SK-N-SH (cell line): ENCODE measurements around the gene CDHR3. TPM values are rescaled to one million over a fixed set of nuclear protein-coding genes. Genes with fewer than 3 reads are reported as not detected.

Source experiments
- CTCF ChIA-PET: fragments of 300-600, 350-600 bp; formaldehyde crosslinking; extraction: SDS; loops from one replicate; lab custom pipeline; 2021; lab: Yijun Ruan, JAX
- POLR2A ChIA-PET: fragments of 350-600 bp; sonication (Branson Sonifier 250); formaldehyde crosslinking; extraction: SDS; loops from one replicate; lab custom pipeline; 2020; ENCODE audit warnings: antibody characterized with exemption, inconsistent platforms; lab: Yijun Ruan, JAX
- DNase-seq: peaks from one replicate; pipeline ENCODE4 v3.0.0; 2012
- H2AFZ ChIP-seq: fragments of 200-600 bp; sonication (generic); 2 replicates; pipeline ENCODE4 v1.8.1; 2016; ENCODE audit warnings: antibody characterized with exemption, mild to moderate bottlenecking, low read depth
- H3F3A ChIP-seq: fragments of 200-600 bp; sonication (generic); replicated peaks from 2 replicates; pipeline ENCODE3; 2016; ENCODE audit warnings: antibody characterized with exemption, mild to moderate bottlenecking; ENCODE audit not compliant: insufficient read depth
- H3K27ac ChIP-seq, 2 experiments: fragments of 200-500 bp in 1 of 2; fragments of 200-600 bp in 1 of 2; sonication (Bioruptor generic) in 1 of 2; sonication (generic), shearing (Covaris generic) in 1 of 2; 2 replicates each; pipeline versions ENCODE4 v1.5.1 to v1.6.1; 2014 to 2016; ENCODE audit warnings: low read depth in 2 of 2, inconsistent platforms in 1 of 2, low read length in 1 of 2, mild to moderate bottlenecking in 1 of 2, mixed read lengths in 1 of 2
- H3K27me3 ChIP-seq: fragments of 200-600 bp; sonication (generic), shearing (Covaris generic); 2 replicates; pipeline ENCODE4 v1.6.1; 2016; ENCODE audit warnings: mixed run types; ENCODE audit not compliant: insufficient read depth
- H3K36me3 ChIP-seq, 2 experiments: fragments of 200-500 bp in 1 of 2; fragments of 200-600 bp in 1 of 2; sonication (Bioruptor generic) in 1 of 2; sonication (generic) in 1 of 2; replicated peaks in 1 of 2; 2 replicates each; pipeline versions ENCODE3 to v1.5.1; 2014 to 2016; ENCODE audit warnings: low read length in 1 of 2, mild to moderate bottlenecking in 1 of 2; ENCODE audit not compliant: insufficient read depth in 2 of 2, control insufficient read depth in 1 of 2
- H3K4me1 ChIP-seq, 2 experiments: fragments of 200-500 bp in 1 of 2; fragments of 200-600 bp in 1 of 2; sonication (Bioruptor generic) in 1 of 2; sonication (generic), shearing (Covaris generic) in 1 of 2; 2 replicates each; pipeline versions ENCODE4 v1.5.1 to v1.6.1; 2014 to 2016; ENCODE audit warnings: low read depth in 1 of 2, low read length in 1 of 2, mixed run types in 1 of 2; ENCODE audit not compliant: insufficient read depth in 2 of 2, control insufficient read depth in 1 of 2
- H3K4me2 ChIP-seq: fragments of 200-600 bp; sonication (generic), shearing (Covaris generic); 2 replicates; pipeline ENCODE4 v1.6.1; 2017; ENCODE audit warnings: mixed run types
- H3K4me3 ChIP-seq, 2 experiments: fragments of 200-500 bp in 1 of 2; fragments of 200-600 bp in 1 of 2; sonication (Bioruptor generic) in 1 of 2; sonication (generic), shearing (Covaris generic) in 1 of 2; 2 replicates each; pipeline versions ENCODE4 v1.5.1 to v1.8.1; 2014 to 2016; ENCODE audit warnings: low read depth in 2 of 2, inconsistent platforms in 1 of 2, low read length in 1 of 2, mild to moderate bottlenecking in 1 of 2, mixed read lengths in 1 of 2, moderate library complexity in 1 of 2
- H3K79me2 ChIP-seq: fragments of 200-600 bp; sonication (generic); 2 replicates; pipeline ENCODE4 v1.8.1; 2017; ENCODE audit warnings: mild to moderate bottlenecking; ENCODE audit not compliant: insufficient read depth
- H3K9ac ChIP-seq: fragments of 200-600 bp; sonication (generic); 2 replicates; pipeline ENCODE4 v1.6.1; 2017; ENCODE audit warnings: mixed run types
- H3K9me2 ChIP-seq: fragments of 200-600 bp; sonication (generic); 2 replicates; pipeline ENCODE4 v1.6.1; 2017; ENCODE audit warnings: mixed run types
- H3K9me3 ChIP-seq: fragments of 200-600 bp; sonication (generic); 2 replicates; pipeline ENCODE4 v1.6.1; 2017; ENCODE audit warnings: mixed run types, mild to moderate bottlenecking, moderate library complexity
- H4K20me1 ChIP-seq: fragments of 200-600 bp; sonication (generic); 2 replicates; pipeline ENCODE4 v1.6.1; 2017; ENCODE audit warnings: mild to moderate bottlenecking, mixed run types; ENCODE audit not compliant: insufficient read depth
- CHD2 ChIP-seq: fragments of 150-350 bp; IDR thresholded peaks from 2 replicates; pipeline ENCODE4 v1.6.1; 2018; ENCODE audit warnings: low read length; ENCODE audit not compliant: partially characterized antibody
- ELF1 ChIP-seq: IDR thresholded peaks from 2 replicates; pipeline ENCODE4 v1.4.0; 2012
- EZH2phosphoT487 ChIP-seq: fragments of 200-600 bp; sonication (generic); IDR thresholded peaks from 2 replicates; pipeline ENCODE4 v1.6.1; 2017; ENCODE audit warnings: low read depth, mixed run types, mild to moderate bottlenecking, antibody characterized with exemption, moderate library complexity, borderline replicate concordance
- FOXM1 ChIP-seq: IDR thresholded peaks from 2 replicates; pipeline ENCODE4 v1.4.0; 2012; ENCODE audit warnings: low read depth, mild to moderate bottlenecking
- NFIC ChIP-seq: IDR thresholded peaks from 2 replicates; pipeline ENCODE4 v1.4.0; 2012; ENCODE audit warnings: borderline replicate concordance
- POLR2AphosphoS5 ChIP-seq: IDR thresholded peaks from 2 replicates; pipeline ENCODE4 v1.6.1; 2012; ENCODE audit warnings: low read depth, low read length
- RFX5 ChIP-seq: IDR thresholded peaks from 2 replicates; pipeline ENCODE4 v1.6.1; 2012; ENCODE audit warnings: mild to moderate bottlenecking, improper control_type of control experiment, low read length
- RXRA ChIP-seq: IDR thresholded peaks from 2 replicates; pipeline ENCODE4 v1.4.0; 2012; ENCODE audit warnings: low read depth, mild to moderate bottlenecking, borderline replicate concordance
- SIN3A ChIP-seq: IDR thresholded peaks from 2 replicates; pipeline ENCODE4 v1.6.1; 2012; ENCODE audit warnings: low read depth, mild to moderate bottlenecking, low read length, moderate library complexity, borderline replicate concordance
- TCF12 ChIP-seq: IDR thresholded peaks from 2 replicates; pipeline ENCODE4 v1.4.0; 2012
- TEAD4 ChIP-seq: IDR thresholded peaks from 2 replicates; pipeline ENCODE4 v1.4.0; 2012; ENCODE audit warnings: mild to moderate bottlenecking, borderline replicate concordance; ENCODE audit not compliant: insufficient read depth
- YY1 ChIP-seq: IDR thresholded peaks from 2 replicates; pipeline ENCODE4 v1.4.0; 2012; ENCODE audit warnings: low read depth, mild to moderate bottlenecking
- WGBS: methylation state at CpG from one replicate; pipeline ENCODE4 v1.1.6; 2017; ENCODE audit warnings: low lambda C conversion rate; 5-methylcytosine and 5-hydroxymethylcytosine counted together
- polyA plus RNA-seq, 3 experiments: library from polyadenylated mRNA; depleted of rRNA; stranded (reverse); fragments of >200 nt; gene quantifications; 2 replicates each; pipeline ENCODE4 v1.2.3, GENCODE V29; 2012
- TF ChIP-seq, protein P1 (sequence below): fragments of 150-350 bp; IDR thresholded peaks from 2 replicates; pipeline ENCODE4 v1.6.1; 2016; ENCODE audit warnings: mild to moderate bottlenecking, low read depth, low read length
- TF ChIP-seq, protein P2 (sequence below): IDR thresholded peaks from 2 replicates; pipeline ENCODE4 v1.4.0; 2012; ENCODE audit warnings: low read depth, borderline replicate concordance
- TF ChIP-seq, protein P3 (sequence below): IDR thresholded peaks from 2 replicates; pipeline ENCODE4 v1.4.0; 2012; ENCODE audit warnings: low read depth, borderline replicate concordance
- TF ChIP-seq, protein P4 (sequence below): fragments of 150-350 bp; IDR thresholded peaks from 2 replicates; pipeline ENCODE4 v1.6.1; 2017; ENCODE audit warnings: antibody characterized with exemption, low read length, low read depth, borderline replicate concordance

CDHR3 gene
- polyA plus RNA-seq, 1 of the 3 experiments (the other 2 are of a cell fraction): 7.5 TPM

DNA sequence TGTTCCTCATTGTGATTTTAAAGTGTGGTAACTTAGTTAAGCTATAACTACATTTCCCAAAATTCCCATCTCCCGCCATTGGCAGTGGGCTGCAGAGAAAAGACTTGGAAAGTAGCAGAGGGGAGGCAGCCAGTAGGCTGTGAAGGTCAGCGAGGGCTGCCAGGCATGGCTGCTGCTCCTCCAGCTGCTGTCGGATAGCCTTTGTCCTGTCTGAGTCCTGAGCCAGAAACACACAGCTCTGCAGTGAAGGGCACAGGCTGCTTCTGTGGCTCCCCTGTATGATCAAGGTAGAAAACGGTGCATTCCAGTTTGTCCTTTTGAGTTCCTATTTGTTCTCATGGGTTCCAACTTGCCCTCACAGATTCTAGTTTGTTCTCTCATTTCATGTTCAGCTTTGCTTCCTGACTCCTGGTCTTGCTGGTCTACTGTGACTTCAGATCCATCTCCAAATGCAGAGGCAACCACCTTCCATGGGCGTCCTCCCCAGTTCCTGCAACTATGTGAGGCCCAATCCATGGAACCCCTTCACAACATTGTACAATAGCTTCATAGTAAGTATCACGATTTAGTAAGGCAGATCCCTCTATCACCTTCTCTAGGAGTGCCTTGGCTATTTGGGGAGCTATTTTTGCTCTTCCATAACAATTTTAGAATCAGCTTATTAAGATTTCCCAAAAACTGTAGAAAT lies 117.4 kb downstream of the CDHR3 start (continued):
- TF ChIP-seq, protein P1, sequence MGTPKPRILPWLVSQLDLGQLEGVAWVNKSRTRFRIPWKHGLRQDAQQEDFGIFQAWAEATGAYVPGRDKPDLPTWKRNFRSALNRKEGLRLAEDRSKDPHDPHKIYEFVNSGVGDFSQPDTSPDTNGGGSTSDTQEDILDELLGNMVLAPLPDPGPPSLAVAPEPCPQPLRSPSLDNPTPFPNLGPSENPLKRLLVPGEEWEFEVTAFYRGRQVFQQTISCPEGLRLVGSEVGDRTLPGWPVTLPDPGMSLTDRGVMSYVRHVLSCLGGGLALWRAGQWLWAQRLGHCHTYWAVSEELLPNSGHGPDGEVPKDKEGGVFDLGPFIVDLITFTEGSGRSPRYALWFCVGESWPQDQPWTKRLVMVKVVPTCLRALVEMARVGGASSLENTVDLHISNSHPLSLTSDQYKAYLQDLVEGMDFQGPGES: no peak

DNA sequence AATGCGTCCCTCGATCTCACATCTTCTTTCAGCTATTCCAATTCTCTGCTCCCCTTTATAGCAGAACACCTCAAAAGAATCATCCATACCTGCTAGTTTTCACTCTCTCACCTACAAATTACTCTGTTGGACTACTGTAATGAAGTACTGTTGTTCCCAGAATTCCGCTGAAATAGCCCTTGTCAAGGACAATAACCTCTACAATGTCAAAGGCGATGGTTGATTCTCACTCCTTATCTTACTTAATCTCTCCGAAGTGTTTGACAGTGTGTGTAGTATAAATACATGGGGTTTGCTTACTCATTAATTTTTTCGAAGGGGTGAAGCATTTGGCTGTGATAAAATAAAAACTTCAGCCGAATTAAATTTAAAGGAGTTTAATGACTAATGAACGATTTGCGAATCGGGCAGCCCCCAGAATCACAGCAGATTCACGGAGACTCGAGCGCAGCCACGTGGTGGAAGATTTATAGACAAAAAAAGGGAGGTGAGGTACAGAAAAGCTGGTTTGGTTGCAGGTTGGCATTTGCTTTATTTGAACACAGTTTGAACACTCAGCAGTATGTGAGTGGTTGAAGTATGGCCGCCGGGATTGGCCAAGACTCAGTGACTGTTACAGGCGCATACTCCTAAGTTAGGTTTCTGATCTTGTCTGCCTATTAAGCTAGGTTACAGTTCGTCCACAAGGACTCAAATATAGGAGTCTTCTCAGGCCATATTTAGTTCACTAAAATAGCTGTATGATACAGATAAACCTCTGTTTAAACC lies 119.2 kb downstream of the CDHR3 start:
- H3K4me3 ChIP-seq: no peak overlapping the region
- no peak overlapping the region for H3K27ac ChIP-seq
- no peaks in the 10 kb centered on the region for H3F3A ChIP-seq
- ChIA-PET POLR2A (interaction anchor here (1.0 kb wide), 1 partner anchor 10 kb away, joined by 3 read pairs; no protein-coding TSS in a partner anchor), CTCF (interaction anchor here (1.1 to 3.2 kb wide), 4 partner anchors 10 to 71 kb away, joined by 4 to 18 read pairs (median 9); no protein-coding TSS in a partner anchor)
- DNase-seq: no peak
- no peaks in the 10 kb centered on the region for H3K27me3 ChIP-seq
- H3K79me2 ChIP-seq: no peaks in the 10 kb centered on the region
- H3K36me3 ChIP-seq: peaks cover 2 to 6% of the 10 kb centered on the region in 2 experiments
- H3K4me2 ChIP-seq: no peak overlapping the region
- no peaks in the 10 kb centered on the region; the same call in 1 of the 2 replicates for H3K9me2 ChIP-seq
- H4K20me1 ChIP-seq: no peaks in the 10 kb centered on the region
- no peaks in the 10 kb centered on the region; a peak in 1 of 4 replicates for H3K4me1 ChIP-seq
- no peak overlapping the region for H2AFZ ChIP-seq
- no peak overlapping the region for H3K9ac ChIP-seq
- WGBS: 93% methylated on average over 18 of the region's 18 CpGs
- H3K9me3 ChIP-seq: 0 out of 2 replicates have a peak, but pooled peaks cover 3% of the 10 kb centered on the region
- TF ChIP-seq, protein P2, sequence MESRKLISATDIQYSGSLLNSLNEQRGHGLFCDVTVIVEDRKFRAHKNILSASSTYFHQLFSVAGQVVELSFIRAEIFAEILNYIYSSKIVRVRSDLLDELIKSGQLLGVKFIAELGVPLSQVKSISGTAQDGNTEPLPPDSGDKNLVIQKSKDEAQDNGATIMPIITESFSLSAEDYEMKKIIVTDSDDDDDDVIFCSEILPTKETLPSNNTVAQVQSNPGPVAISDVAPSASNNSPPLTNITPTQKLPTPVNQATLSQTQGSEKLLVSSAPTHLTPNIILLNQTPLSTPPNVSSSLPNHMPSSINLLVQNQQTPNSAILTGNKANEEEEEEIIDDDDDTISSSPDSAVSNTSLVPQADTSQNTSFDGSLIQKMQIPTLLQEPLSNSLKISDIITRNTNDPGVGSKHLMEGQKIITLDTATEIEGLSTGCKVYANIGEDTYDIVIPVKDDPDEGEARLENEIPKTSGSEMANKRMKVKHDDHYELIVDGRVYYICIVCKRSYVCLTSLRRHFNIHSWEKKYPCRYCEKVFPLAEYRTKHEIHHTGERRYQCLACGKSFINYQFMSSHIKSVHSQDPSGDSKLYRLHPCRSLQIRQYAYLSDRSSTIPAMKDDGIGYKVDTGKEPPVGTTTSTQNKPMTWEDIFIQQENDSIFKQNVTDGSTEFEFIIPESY: no peak
- no peak for TF ChIP-seq ELF1
- TF ChIP-seq POLR2AphosphoS5: no peak
- TF ChIP-seq, protein P3, sequence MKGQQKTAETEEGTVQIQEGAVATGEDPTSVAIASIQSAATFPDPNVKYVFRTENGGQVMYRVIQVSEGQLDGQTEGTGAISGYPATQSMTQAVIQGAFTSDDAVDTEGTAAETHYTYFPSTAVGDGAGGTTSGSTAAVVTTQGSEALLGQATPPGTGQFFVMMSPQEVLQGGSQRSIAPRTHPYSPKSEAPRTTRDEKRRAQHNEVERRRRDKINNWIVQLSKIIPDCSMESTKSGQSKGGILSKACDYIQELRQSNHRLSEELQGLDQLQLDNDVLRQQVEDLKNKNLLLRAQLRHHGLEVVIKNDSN: no peak
- no peak for TF ChIP-seq RFX5
- no peak for TF ChIP-seq NFIC
- TF ChIP-seq TCF12: no peak
- TF ChIP-seq, protein P1: no peak
- TF ChIP-seq, protein P4, sequence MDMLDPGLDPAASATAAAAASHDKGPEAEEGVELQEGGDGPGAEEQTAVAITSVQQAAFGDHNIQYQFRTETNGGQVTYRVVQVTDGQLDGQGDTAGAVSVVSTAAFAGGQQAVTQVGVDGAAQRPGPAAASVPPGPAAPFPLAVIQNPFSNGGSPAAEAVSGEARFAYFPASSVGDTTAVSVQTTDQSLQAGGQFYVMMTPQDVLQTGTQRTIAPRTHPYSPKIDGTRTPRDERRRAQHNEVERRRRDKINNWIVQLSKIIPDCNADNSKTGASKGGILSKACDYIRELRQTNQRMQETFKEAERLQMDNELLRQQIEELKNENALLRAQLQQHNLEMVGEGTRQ: no peak
- TF ChIP-seq YY1: no peak
- no peak for TF ChIP-seq RXRA
- TF ChIP-seq TEAD4: no peak
- no peak for TF ChIP-seq FOXM1
- no peak for TF ChIP-seq EZH2phosphoT487
- TF ChIP-seq SIN3A: no peak
- no peak for TF ChIP-seq CHD2
